DND-41 (cell line): ENCODE results near the gene GTF3C1.

Experiments
- ATAC-seq: fragments of 200-7000 bp; cut with Tn5 transposase; 3 replicates; pipeline ENCODE4 v1.9.1; 2021; ENCODE audit warnings: low read depth; ENCODE audit not compliant: insufficient read depth
- DNase-seq: peaks from one replicate; pipeline ENCODE4 v3.0.0-alpha.2; 2020
- H2AFZ ChIP-seq: 2 replicates; pipeline ENCODE4 v1.6.0; 2012; ENCODE audit warnings: low read depth, low read length
- H3K27ac ChIP-seq: 2 replicates; pipeline ENCODE4 v1.5.1; 2012; ENCODE audit warnings: low read length, inconsistent platforms
- H3K27me3 ChIP-seq: fragments of 200-600 bp; sonication (generic); 2 replicates; pipeline ENCODE4 v1.6.0; 2012; ENCODE audit warnings: low read length, mild to moderate bottlenecking, inconsistent platforms; ENCODE audit not compliant: insufficient read depth, poor library complexity
- H3K36me3 ChIP-seq: 2 replicates; pipeline ENCODE4 v1.5.1; 2012; ENCODE audit warnings: low read length, inconsistent platforms; ENCODE audit not compliant: insufficient read depth
- H3K4me1 ChIP-seq: 2 replicates; pipeline ENCODE4 v1.5.1; 2012; ENCODE audit warnings: mild to moderate bottlenecking, low read length; ENCODE audit not compliant: insufficient read depth
- H3K4me2 ChIP-seq: 2 replicates; pipeline ENCODE4 v1.6.0; 2012; ENCODE audit warnings: mild to moderate bottlenecking, moderate library complexity, low read length, inconsistent platforms; ENCODE audit not compliant: insufficient read depth
- H3K4me3 ChIP-seq, 2 experiments: fragments of 200-600 bp in 1 of 2; shearing (Covaris generic) in 1 of 2; 2 replicates each; pipeline ENCODE4 v1.5.1; 2012 to 2016; ENCODE audit warnings: inconsistent platforms in 2 of 2, low read length in 2 of 2, mild to moderate bottlenecking in 2 of 2, low read depth in 1 of 2, moderate library complexity in 1 of 2
- H3K79me2 ChIP-seq: 2 replicates; pipeline ENCODE4 v1.6.0; 2012; ENCODE audit warnings: low read length, inconsistent platforms; ENCODE audit not compliant: insufficient read depth
- H3K9ac ChIP-seq: 2 replicates; pipeline ENCODE4 v1.6.0; 2012; ENCODE audit warnings: low read depth, mild to moderate bottlenecking, inconsistent platforms, low read length, moderate library complexity
- H3K9me3 ChIP-seq: 2 replicates; pipeline ENCODE4 v1.5.1; 2012; ENCODE audit warnings: low read length, moderate library complexity, mild to moderate bottlenecking, inconsistent platforms; ENCODE audit not compliant: insufficient read depth, severe bottlenecking
- H4K20me1 ChIP-seq: 2 replicates; pipeline ENCODE4 v1.6.0; 2012; ENCODE audit warnings: low read length; ENCODE audit not compliant: insufficient read depth
- EZH2 ChIP-seq: IDR thresholded peaks from 3 replicates; pipeline ENCODE4 v1.6.1; 2012; ENCODE audit warnings: borderline replicate concordance, low read depth, mild to moderate bottlenecking, moderate library complexity, low read length, inconsistent platforms; ENCODE audit not compliant: severe bottlenecking
- TF ChIP-seq, protein P1 (sequence below): IDR thresholded peaks from 2 replicates; pipeline ENCODE4 v1.5.1; 2012; ENCODE audit warnings: borderline replicate concordance, low read length, moderate library complexity, mild to moderate bottlenecking; ENCODE audit not compliant: poor library complexity, severe bottlenecking; ENCODE audit errors: extremely low read depth

GTF3C1 gene

DNA sequence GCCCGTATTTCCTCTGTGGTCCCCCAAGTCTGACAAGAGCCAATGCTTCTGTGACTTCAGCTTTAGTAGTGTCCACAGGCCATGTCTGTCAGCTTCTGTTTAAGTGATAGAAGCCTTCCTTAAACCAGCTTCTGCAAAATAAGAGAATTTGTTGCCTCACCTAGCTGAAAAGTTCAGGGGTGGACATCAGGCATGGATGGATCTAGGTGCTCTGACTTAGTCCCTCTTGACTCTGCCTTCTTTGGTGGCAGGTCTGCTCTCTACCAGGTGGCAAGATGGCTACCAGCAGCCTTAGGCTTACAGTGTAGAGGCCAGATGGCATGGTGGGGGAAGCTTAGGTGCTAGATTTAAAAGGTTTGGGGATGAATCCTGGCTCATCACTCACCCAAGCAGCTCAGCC lies 33.9 kb upstream of the GTF3C1 start:
- Histone ChIP-seq H2AFZ (no peak overlapping the region), H3K79me2 (no peaks in the 10 kb centered on the region), H3K36me3 (no peaks in the 10 kb centered on the region), H3K4me3 (no peak overlapping the region), H3K9me3 (no peaks in the 10 kb centered on the region), H3K9ac (no peak overlapping the region), H4K20me1 (no peaks in the 10 kb centered on the region), H3K27me3 (no peaks in the 10 kb centered on the region), H3K4me1 (no peaks in the 10 kb centered on the region), H3K4me2 (no peak overlapping the region), H3K27ac (no peak overlapping the region)
- DNase-seq (no peak), ATAC-seq (no peak)
- no peak for TF ChIP-seq EZH2
- TF ChIP-seq, protein P1, sequence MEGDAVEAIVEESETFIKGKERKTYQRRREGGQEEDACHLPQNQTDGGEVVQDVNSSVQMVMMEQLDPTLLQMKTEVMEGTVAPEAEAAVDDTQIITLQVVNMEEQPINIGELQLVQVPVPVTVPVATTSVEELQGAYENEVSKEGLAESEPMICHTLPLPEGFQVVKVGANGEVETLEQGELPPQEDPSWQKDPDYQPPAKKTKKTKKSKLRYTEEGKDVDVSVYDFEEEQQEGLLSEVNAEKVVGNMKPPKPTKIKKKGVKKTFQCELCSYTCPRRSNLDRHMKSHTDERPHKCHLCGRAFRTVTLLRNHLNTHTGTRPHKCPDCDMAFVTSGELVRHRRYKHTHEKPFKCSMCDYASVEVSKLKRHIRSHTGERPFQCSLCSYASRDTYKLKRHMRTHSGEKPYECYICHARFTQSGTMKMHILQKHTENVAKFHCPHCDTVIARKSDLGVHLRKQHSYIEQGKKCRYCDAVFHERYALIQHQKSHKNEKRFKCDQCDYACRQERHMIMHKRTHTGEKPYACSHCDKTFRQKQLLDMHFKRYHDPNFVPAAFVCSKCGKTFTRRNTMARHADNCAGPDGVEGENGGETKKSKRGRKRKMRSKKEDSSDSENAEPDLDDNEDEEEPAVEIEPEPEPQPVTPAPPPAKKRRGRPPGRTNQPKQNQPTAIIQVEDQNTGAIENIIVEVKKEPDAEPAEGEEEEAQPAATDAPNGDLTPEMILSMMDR, result no peak

DNA sequence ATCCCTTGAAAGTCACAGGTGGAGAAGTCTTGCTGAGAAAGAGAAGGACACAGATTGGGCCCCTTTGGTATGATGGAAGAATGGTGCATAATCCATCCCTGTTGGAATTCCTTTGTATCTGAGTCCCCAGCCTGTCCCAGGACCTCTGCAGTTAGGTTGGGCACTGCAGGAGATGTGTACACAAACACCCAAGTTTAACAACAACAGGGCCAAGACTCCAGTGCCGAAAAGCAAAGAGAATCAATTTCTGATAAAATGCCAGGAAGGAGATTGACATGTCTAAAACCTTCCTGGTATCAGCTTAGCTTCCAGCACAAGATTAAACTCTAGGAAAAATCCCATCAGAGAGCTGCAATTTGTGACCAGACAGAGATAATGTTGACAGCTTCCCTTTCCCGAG lies 33.2 kb upstream of the GTF3C1 start:
- no peaks in the 10 kb centered on the region for H3K36me3 ChIP-seq
- H3K4me3 ChIP-seq, result no peak overlapping the region
- DNase-seq (no peak), ATAC-seq (no peak)
- H3K9ac ChIP-seq, result no peak overlapping the region
- H4K20me1 ChIP-seq, result no peaks in the 10 kb centered on the region
- no peak overlapping the region for H3K27ac ChIP-seq
- no peaks in the 10 kb centered on the region for H3K79me2 ChIP-seq
- no peak overlapping the region for H3K4me2 ChIP-seq
- H2AFZ ChIP-seq, result no peak overlapping the region
- no peaks in the 10 kb centered on the region for H3K27me3 ChIP-seq
- no peaks in the 10 kb centered on the region for H3K9me3 ChIP-seq
- no peaks in the 10 kb centered on the region for H3K4me1 ChIP-seq
- TF ChIP-seq EZH2, result no peak

DNA sequence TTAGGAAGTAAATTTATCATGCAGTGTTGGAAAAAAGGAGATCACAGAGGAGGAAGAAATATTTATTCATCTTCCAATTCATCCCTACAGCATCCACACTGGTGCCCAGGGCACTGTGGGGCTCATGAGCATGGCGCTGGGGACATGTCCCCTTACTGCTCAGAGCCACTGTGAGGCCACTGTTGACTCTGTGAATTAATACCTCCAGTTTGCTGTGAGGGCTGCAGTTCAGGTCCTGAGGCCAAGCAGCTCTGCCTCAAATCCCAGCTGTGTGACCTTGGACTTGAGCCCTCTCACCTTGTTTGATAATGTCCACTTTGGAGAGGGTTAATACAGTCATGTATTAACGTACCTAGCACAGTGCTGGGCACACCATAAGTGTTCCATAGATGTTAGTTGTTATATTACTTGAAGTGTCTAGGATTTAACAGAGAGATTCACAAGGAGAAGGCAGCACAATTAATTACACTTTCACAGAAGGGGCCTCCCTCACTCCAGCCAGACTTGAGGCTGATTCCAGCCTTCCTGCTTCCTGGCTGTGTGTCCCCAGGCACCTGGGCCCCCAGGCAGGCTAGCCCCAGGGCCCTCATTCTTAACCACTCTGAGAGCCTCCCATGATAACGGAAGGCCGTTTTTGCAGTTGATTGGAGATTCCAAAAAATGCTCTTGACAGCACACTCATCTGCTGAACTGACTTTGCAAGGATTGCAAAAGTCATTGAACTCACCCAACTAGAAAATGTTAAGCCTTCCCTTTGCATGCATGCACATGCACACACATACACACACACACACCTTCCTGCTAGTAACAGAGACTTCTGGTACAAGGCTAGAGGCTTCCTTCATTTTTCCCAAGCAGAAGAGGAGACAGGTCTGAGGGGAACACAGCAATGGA lies 29.6 kb upstream of the GTF3C1 start:
- H4K20me1 ChIP-seq, result no peaks in the 10 kb centered on the region
- H3K9ac ChIP-seq, result no peak overlapping the region
- H3K27ac ChIP-seq, result no peak overlapping the region
- TF ChIP-seq, protein P1, result no peak
- TF ChIP-seq EZH2, result no peak
- no peak overlapping the region for H2AFZ ChIP-seq
- no peaks in the 10 kb centered on the region for H3K4me1 ChIP-seq
- H3K9me3 ChIP-seq, result no peaks in the 10 kb centered on the region
- DNase-seq (no peak), ATAC-seq (no peak)
- no peak overlapping the region for H3K4me2 ChIP-seq
- H3K36me3 ChIP-seq, result no peaks in the 10 kb centered on the region
- H3K79me2 ChIP-seq, result no peaks in the 10 kb centered on the region
- H3K27me3 ChIP-seq, result no peaks in the 10 kb centered on the region
- no peak overlapping the region for H3K4me3 ChIP-seq

DNA sequence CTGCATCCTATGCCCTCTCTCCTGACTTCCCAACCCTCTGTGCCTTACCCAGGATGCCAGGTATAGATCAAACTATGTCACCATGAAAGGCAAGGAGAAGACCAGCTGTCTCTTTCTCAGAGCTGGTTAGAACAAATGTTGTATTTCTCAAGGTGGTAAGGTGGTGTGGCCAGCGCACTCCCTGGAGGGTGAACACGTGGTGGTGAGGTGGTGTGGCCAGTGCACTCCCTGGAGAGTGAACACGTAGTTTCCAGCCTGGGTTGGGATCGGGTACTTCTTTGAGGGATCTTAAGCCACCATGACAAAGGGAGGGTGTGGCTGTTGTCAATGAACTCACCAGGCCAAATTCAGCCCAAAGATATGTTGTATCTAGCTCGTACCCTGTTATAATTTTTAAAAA lies 27.0 kb upstream of the GTF3C1 start:
- Histone ChIP-seq H3K9ac (no peak overlapping the region), H3K4me2 (no peak overlapping the region), H3K79me2 (no peaks in the 10 kb centered on the region), H3K36me3 (no peaks in the 10 kb centered on the region), H3K4me3 (no peak overlapping the region), H3K9me3 (no peaks in the 10 kb centered on the region), H3K27ac (no peak overlapping the region), H2AFZ (no peak overlapping the region), H4K20me1 (no peaks in the 10 kb centered on the region), H3K27me3 (no peaks in the 10 kb centered on the region), H3K4me1 (no peaks in the 10 kb centered on the region)
- TF ChIP-seq, protein P1, result no peak
- no peak for TF ChIP-seq EZH2
- ATAC-seq (no peak), DNase-seq (no peak)
